Endothelial cell of umbilical vein (primary cell): ENCODE results near the gene AFF1. TPM values are rescaled to one million over a fixed set of nuclear protein-coding genes. Genes with fewer than 3 reads are reported as not detected.

Source experiments
- BruUV-seq: library from RNA; stranded (reverse); fragments of 400-500 nt; replicated peaks from 2 replicates; lab custom pipeline; 2021; lab: Mats Ljungman, UMichigan
- CTCF ChIA-PET: fragments of 300-600, 350-600 bp; sonication (Branson Sonifier 250); formaldehyde crosslinking; loops from one replicate; lab custom pipeline; 2021; ENCODE audit warnings: antibody characterized with exemption, inconsistent platforms; lab: Charles Lee
- POLR2A ChIA-PET: fragments of 300-600, 350-600 bp; sonication (Branson Sonifier 250); formaldehyde crosslinking; loops from one replicate; lab custom pipeline; 2021; ENCODE audit warnings: antibody characterized with exemption, inconsistent platforms; lab: Charles Lee
- DNase-seq: peaks from one replicate; pipeline ENCODE4 v3.0.0-alpha.2; 2011; ENCODE audit warnings: low read depth, low spot score
- FAIRE-seq: peaks from 2 replicates; lab custom pipeline; 2011; peaks lifted over from hg19 to GRCh38; lab: Jason Lieb, UNC
- H2AFZ ChIP-seq: 2 replicates; pipeline ENCODE4 v1.6.0; 2012; ENCODE audit warnings: low read depth, low read length, control low read depth, inconsistent platforms
- H3K27ac ChIP-seq: 2 replicates; pipeline ENCODE4 v1.5.1; 2011; ENCODE audit warnings: low read depth, mild to moderate bottlenecking, control low read depth, low read length, moderate library complexity; ENCODE audit not compliant: insufficient read depth
- H3K27me3 ChIP-seq, 2 experiments: 2 replicates each; pipeline versions ENCODE4 v1.6.0 to v1.6.1; 2011; ENCODE audit warnings: low read length in 2 of 2, mixed read lengths in 1 of 2; ENCODE audit not compliant: control insufficient read depth in 2 of 2, insufficient read depth in 2 of 2
- H3K36me3 ChIP-seq, 2 experiments: 2 replicates in 1 of 2; 3 replicates in 1 of 2; pipeline ENCODE4 v1.5.1; 2011; ENCODE audit warnings: low read length in 2 of 2, mild to moderate bottlenecking in 1 of 2, moderate library complexity in 1 of 2; ENCODE audit not compliant: control insufficient read depth in 2 of 2, insufficient read depth in 2 of 2; ENCODE audit errors: extremely low read depth in 1 of 2
- H3K4me1 ChIP-seq: 3 replicates; pipeline ENCODE4 v1.5.1; 2011; ENCODE audit warnings: mild to moderate bottlenecking, low read length; ENCODE audit not compliant: control insufficient read depth, insufficient read depth; ENCODE audit errors: extremely low read depth
- H3K4me2 ChIP-seq: 2 replicates; pipeline ENCODE4 v1.6.1; 2011; ENCODE audit warnings: low read length, control low read depth, mixed read lengths; ENCODE audit not compliant: insufficient read depth
- H3K4me3 ChIP-seq, 3 experiments: fragments of 200-600 bp in 1 of 3; sonication (generic), shearing (Covaris generic) in 1 of 3; replicated peaks in 1 of 3; 2 replicates each; pipeline ENCODE4 v1.5.1; 2011 to 2016; ENCODE audit warnings: control low read depth in 3 of 3, low read length in 3 of 3, mild to moderate bottlenecking in 2 of 3, inconsistent platforms in 1 of 3, low read depth in 1 of 3, moderate library complexity in 1 of 3; ENCODE audit not compliant: insufficient read depth in 1 of 3
- H3K79me2 ChIP-seq: 2 replicates; pipeline ENCODE4 v1.6.0; 2012; ENCODE audit warnings: low read length, inconsistent platforms; ENCODE audit not compliant: control insufficient read depth, insufficient read depth
- H3K9ac ChIP-seq: replicated peaks from 2 replicates; pipeline ENCODE3; 2011; ENCODE audit warnings: low read length, control low read depth; ENCODE audit not compliant: insufficient read depth; ENCODE audit errors: extremely low read depth
- H3K9me1 ChIP-seq: replicated peaks from 3 replicates; pipeline ENCODE4 v1.6.0; 2011; ENCODE audit warnings: mild to moderate bottlenecking, low read length; ENCODE audit not compliant: control insufficient read depth, insufficient read depth; ENCODE audit errors: extremely low read depth
- H3K9me3 ChIP-seq: replicated peaks from 2 replicates; pipeline ENCODE4 v1.5.1; 2012; ENCODE audit warnings: low read length, inconsistent platforms; ENCODE audit not compliant: control insufficient read depth, insufficient read depth
- H4K20me1 ChIP-seq: replicated peaks from 2 replicates; pipeline ENCODE3; 2011; ENCODE audit warnings: mild to moderate bottlenecking, low read length; ENCODE audit not compliant: control insufficient read depth, insufficient read depth; ENCODE audit errors: extremely low read depth
- CTCF ChIP-seq, 2 donors: IDR thresholded peaks; 1 replicate in 1 of 2; 2 replicates in 1 of 2; pipeline ENCODE4 v1.5.1; 2011; ENCODE audit warnings: low read length in 2 of 2, mild to moderate bottlenecking in 2 of 2, moderate library complexity in 2 of 2, control low read depth in 1 of 2, inconsistent platforms in 1 of 2, low read depth in 1 of 2; ENCODE audit not compliant: insufficient read depth in 1 of 2; ENCODE audit errors: extremely low read depth in 1 of 2
- EZH2 ChIP-seq: IDR thresholded peaks from 2 replicates; pipeline ENCODE4 v1.6.1; 2012; ENCODE audit warnings: borderline replicate concordance, low read depth, mild to moderate bottlenecking, moderate library complexity, low read length, inconsistent platforms; ENCODE audit not compliant: severe bottlenecking
- FOS ChIP-seq: IDR thresholded peaks from 2 replicates; pipeline ENCODE4 v1.6.1; 2011; ENCODE audit warnings: mild to moderate bottlenecking, low read length, moderate library complexity, borderline replicate concordance; ENCODE audit not compliant: insufficient read depth
- GATA2 ChIP-seq: IDR thresholded peaks from 2 replicates; pipeline ENCODE4 v1.7.0; 2011; ENCODE audit warnings: low read depth, mild to moderate bottlenecking, moderate library complexity, mixed read lengths, low read length; ENCODE audit not compliant: insufficient read length, insufficient read depth
- JUN ChIP-seq: IDR thresholded peaks from 2 replicates; pipeline ENCODE4 v1.6.1; 2011; ENCODE audit warnings: borderline replicate concordance, low read depth; ENCODE audit not compliant: insufficient read length, insufficient read depth
- MAX ChIP-seq: IDR thresholded peaks from 2 replicates; pipeline ENCODE4 v1.6.1; 2011; ENCODE audit not compliant: insufficient read depth, insufficient read length
- MYC ChIP-seq: IDR thresholded peaks from one replicate; pipeline ENCODE4 v1.6.1; 2011; ENCODE audit warnings: mild to moderate bottlenecking, low read depth, low read length
- POLR2A ChIP-seq: IDR thresholded peaks from 2 replicates; pipeline ENCODE4 v1.6.1; 2012; ENCODE audit warnings: low read depth, mild to moderate bottlenecking, control low read depth, low read length
- POLR2AphosphoS5 ChIP-seq: IDR thresholded peaks from 2 replicates; pipeline ENCODE4 v1.6.1; 2012; ENCODE audit warnings: low read depth, mild to moderate bottlenecking, control low read depth, low read length, moderate library complexity; ENCODE audit not compliant: insufficient read depth
- dilution Hi-C: fragments of 300-500 bp; cut with MboI; formaldehyde crosslinking; loops from one replicate; pipeline ENCODE4 v1.15.0; 2019; ENCODE audit warnings: low sequenced_read_pairs; ENCODE audit not compliant: extremely low pct_ligation_motif_present
- intact Hi-C: fragments of 100-400 bp; cut with micrococcal nuclease; formaldehyde crosslinking; loops from one replicate; pipeline ENCODE4 v1.10.0; 2022
- polyA plus RNA-seq, 4 experiments: library from polyadenylated mRNA; depleted of rRNA in 3 of 4; stranded (reverse) in 3 of 4; unstranded in 1 of 4; fragments of >200 nt; gene quantifications; 2 replicates each; pipeline versions ENCODE4 v1.2.1 to v1.2.3, GENCODE V29; 2011 to 2012; ENCODE audit warnings: missing spikeins in 1 of 4
- total RNA-seq: library from RNA; stranded (reverse); gene quantifications from 2 replicates; pipeline ENCODE4 v1.2.3, GENCODE V29; 2021

Gene AFF1
- total and polyA plus RNA-seq, 2 donors (not counting 3 experiments of a cell fraction or from before 2014, with no cell fraction given) = 26.2 to 106 TPM

GRCh38 chr4:86976801-86977485 lies 42.1 kb downstream of the AFF1 start:
- H3K27ac ChIP-seq = peak overlapping the region; percentile 64
- H3K4me1 ChIP-seq = peaks cover 36% of the 10 kb centered on the region
- no peak overlapping the region for H3K4me2 ChIP-seq
- H4K20me1 ChIP-seq = no peaks in the 10 kb centered on the region
- DNase-seq = no peak
- dilution Hi-C loops = no loop called here
- POLR2A ChIA-PET = no interaction called here
- peaks cover 47% of the 10 kb centered on the region for H3K79me2 ChIP-seq
- H3K9me3 ChIP-seq = no peaks in the 10 kb centered on the region
- TF ChIP-seq EZH2 (no peak), FOS (no peak), MAX (no peak), JUN (no peak), GATA2 (no peak), MYC (no peak), POLR2A (no peak), CTCF (IDR thresholded peaks at IDR 0.05; ENCODE audit: extremely low read depth in 1 of 2, insufficient read depth in 1 of 2, low read depth in 1 of 2, low read length in 2 of 2) (no peak), POLR2AphosphoS5 (no peak)
- CTCF ChIA-PET = no interaction called here
- H3K36me3 ChIP-seq = no peaks in the 10 kb centered on the region
- no peaks in the 10 kb centered on the region for H3K27me3 ChIP-seq
- FAIRE-seq = no peak
- BruUV-seq = no TSS peak
- H3K9ac ChIP-seq = peak overlapping the region; percentile 50
- H3K4me3 ChIP-seq = no peak overlapping the region
- H2AFZ ChIP-seq = no peak overlapping the region
- no peaks in the 10 kb centered on the region for H3K9me1 ChIP-seq
- intact Hi-C loops = loop anchor here (2.0 kb wide), 1 partner anchor 14 kb away; no protein-coding TSS in a partner anchor
